VCaP (cell line): ENCODE results near the gene MEF2C.

Experiments
- H3K27ac ChIP-seq: fragments of 450-650 bp; 2 replicates; pipeline ENCODE4 v1.5.1; 2017
- CTCF ChIP-seq: fragments of 450-650 bp; conservative IDR thresholded peaks from 2 replicates; pipeline ENCODE4 v1.5.1; 2017; ENCODE audit warnings: mild to moderate bottlenecking, moderate library complexity

Gene MEF2C

GRCh38 chr5:88690409-88691229 is 192.4 kb downstream of the MEF2C start:
- TF ChIP-seq CTCF: peak; percentile 92
- no peak overlapping the region for H3K27ac ChIP-seq

- no peak overlapping the region for H3K27ac ChIP-seq
- TF ChIP-seq CTCF: no peak
Observed at GRCh38 chr5:88689668-88690408, 193.1 kb downstream of the MEF2C start.

GRCh38 chr5:88688984-88689667 is 193.9 kb downstream of the MEF2C start:
- H3K27ac ChIP-seq: no peak overlapping the region
- no peak for TF ChIP-seq CTCF

GRCh38 chr5:88688156-88688983 is 194.6 kb downstream of the MEF2C start:
- TF ChIP-seq CTCF: no peak
- H3K27ac ChIP-seq: no peak overlapping the region

- TF ChIP-seq CTCF: no peak
Observed at GRCh38 chr5:88687373-88687911, 195.5 kb downstream of the MEF2C start.

GRCh38 chr5:88686726-88687125 is 196.3 kb downstream of the MEF2C start:
- TF ChIP-seq CTCF: no peak
- H3K27ac ChIP-seq: no peak overlapping the region

More at GRCh38 chr5:88687373-88687911, 195.5 kb downstream of the MEF2C start:
- H3K27ac ChIP-seq: no peak overlapping the region
